HepG2 (cell line): ENCODE results near the gene PPP1R15A. TPM values are rescaled to one million over a fixed set of nuclear protein-coding genes. Genes with fewer than 3 reads are reported as not detected.
A peak's percentile ranks its signal among the peaks of the same experiment; 100 is the strongest.

Source experiments
- MAFF ChIP-seq: IDR thresholded peaks from 2 replicates; pipeline ENCODE4 v1.6.1; 2011; ENCODE audit warnings: low read depth, low read length, improper control_type of control experiment
- RFXAP ChIP-seq: sonication (generic); formaldehyde crosslinking; IDR thresholded peaks from 2 replicates; pipeline ENCODE4 v1.4.0; 2020; ENCODE audit warnings: missing genetic modification reagents, borderline replicate concordance
- SP140L ChIP-seq: sonication (generic); formaldehyde crosslinking; IDR thresholded peaks from 2 replicates; pipeline ENCODE4 v1.4.0; 2020; ENCODE audit warnings: missing genetic modification reagents, borderline replicate concordance
- ZNF235 ChIP-seq: sonication (generic); formaldehyde crosslinking; IDR thresholded peaks from 2 replicates; pipeline ENCODE4 v1.8.1; 2023; ENCODE audit warnings: mild to moderate bottlenecking, missing genetic modification reagents, borderline replicate concordance
- ZNF256 ChIP-seq: sonication (generic); formaldehyde crosslinking; conservative IDR thresholded peaks from 2 replicates; pipeline ENCODE4 v1.4.0; 2020; ENCODE audit warnings: missing genetic modification reagents
- ZNF33B ChIP-seq: sonication (generic); formaldehyde crosslinking; IDR thresholded peaks from 2 replicates; pipeline ENCODE4 v1.5.1; 2020; ENCODE audit warnings: mild to moderate bottlenecking, missing genetic modification reagents
- ZNF543 ChIP-seq: sonication (generic); formaldehyde crosslinking; IDR thresholded peaks from 2 replicates; pipeline ENCODE4 v1.4.0; 2020; ENCODE audit warnings: mild to moderate bottlenecking, missing genetic modification reagents
- polyA plus RNA-seq, 8 experiments: library from polyadenylated mRNA; depleted of rRNA in 3 of 8; stranded (reverse) in 7 of 8; unstranded in 1 of 8; fragments of >200 nt; fragmentation: Illumina TruSeq in 4 of 8; extraction: Trizol in 4 of 8; gene quantifications; 2 replicates each; pipeline versions ENCODE4 v1.2.1 to v1.2.3, GENCODE V29; 2011 to 2016; ENCODE audit warnings: low read depth in 4 of 8, missing spikeins in 1 of 8, mixed read lengths in 1 of 8; ENCODE audit not compliant: insufficient read depth in 1 of 8
- total RNA-seq, 5 experiments: library from RNA; depleted of rRNA; stranded (reverse); fragments of >200 nt; fragmentation: Illumina TruSeq; extraction: Trizol; gene quantifications; 2 replicates each; pipeline ENCODE4 v1.2.3, GENCODE V29; 2016; ENCODE audit warnings: low read depth in 1 of 5
- TF ChIP-seq, protein P1 (sequence below): IDR thresholded peaks from 2 replicates; pipeline ENCODE4 v1.4.0; 2020; ENCODE audit warnings: mild to moderate bottlenecking, missing genetic modification reagents
- TF ChIP-seq, protein P2 (sequence below): sonication (generic); formaldehyde crosslinking; IDR thresholded peaks from 2 replicates; pipeline ENCODE4 v1.5.1; 2020; ENCODE audit warnings: mild to moderate bottlenecking, missing genetic modification reagents
- TF ChIP-seq, protein P3 (sequence below): sonication (generic); formaldehyde crosslinking; IDR thresholded peaks from 2 replicates; pipeline ENCODE4 v1.5.0; 2020; ENCODE audit warnings: mild to moderate bottlenecking, low read depth, missing genetic modification reagents, borderline replicate concordance
- TF ChIP-seq, protein P4 (sequence below), 2 experiments: sonication (generic) in 1 of 2; formaldehyde crosslinking in 1 of 2; IDR thresholded peaks; 2 replicates each; pipeline versions ENCODE4 v1.4.0 to v1.6.1; 2016 to 2020; ENCODE audit warnings: borderline replicate concordance in 1 of 2, low read depth in 1 of 2, mild to moderate bottlenecking in 1 of 2, missing genetic modification reagents in 1 of 2

PPP1R15A gene
- total and polyA plus RNA-seq, 2 of the 13 experiments (the other 11 are each of a cell fraction or from before 2014, with no cell fraction given), result 15.6 to 18.5 TPM

DNA sequence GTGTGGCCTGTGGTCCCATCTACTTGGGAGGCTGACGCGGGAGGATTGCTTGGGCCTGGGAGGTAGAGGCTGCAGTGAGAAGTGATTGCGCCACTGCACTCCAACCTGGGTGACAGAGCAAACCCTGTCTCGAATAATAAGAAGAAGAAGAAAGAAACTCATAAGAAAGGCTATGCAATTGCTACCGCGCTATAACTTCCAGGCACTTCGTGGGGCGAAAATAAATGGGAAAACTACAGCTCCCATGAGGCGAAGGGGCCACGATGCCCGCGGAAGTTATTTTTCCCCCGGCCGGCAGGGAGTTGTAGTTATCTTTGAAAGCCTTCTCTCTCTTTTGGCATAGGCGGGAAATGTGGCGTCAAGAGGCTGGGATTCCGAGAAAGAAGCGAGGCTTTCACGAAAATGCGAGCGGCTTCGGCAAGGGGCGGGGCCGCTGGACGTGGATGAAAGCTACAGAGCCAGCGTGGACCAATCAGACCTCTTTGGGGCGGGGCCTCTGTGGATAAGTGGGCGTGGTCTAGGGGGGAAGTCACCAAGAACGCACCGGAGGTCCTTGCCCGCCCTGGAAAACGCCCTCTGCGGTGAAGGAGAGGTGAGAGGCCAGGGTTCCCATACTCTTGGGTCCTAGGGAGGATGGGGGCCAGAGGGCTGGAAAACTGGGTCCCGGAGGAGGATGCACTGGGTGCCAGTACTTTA, 27.7 kb downstream of the PPP1R15A start, which contains the start of gene NUCB1 (continued):
- TF ChIP-seq, protein P1, sequence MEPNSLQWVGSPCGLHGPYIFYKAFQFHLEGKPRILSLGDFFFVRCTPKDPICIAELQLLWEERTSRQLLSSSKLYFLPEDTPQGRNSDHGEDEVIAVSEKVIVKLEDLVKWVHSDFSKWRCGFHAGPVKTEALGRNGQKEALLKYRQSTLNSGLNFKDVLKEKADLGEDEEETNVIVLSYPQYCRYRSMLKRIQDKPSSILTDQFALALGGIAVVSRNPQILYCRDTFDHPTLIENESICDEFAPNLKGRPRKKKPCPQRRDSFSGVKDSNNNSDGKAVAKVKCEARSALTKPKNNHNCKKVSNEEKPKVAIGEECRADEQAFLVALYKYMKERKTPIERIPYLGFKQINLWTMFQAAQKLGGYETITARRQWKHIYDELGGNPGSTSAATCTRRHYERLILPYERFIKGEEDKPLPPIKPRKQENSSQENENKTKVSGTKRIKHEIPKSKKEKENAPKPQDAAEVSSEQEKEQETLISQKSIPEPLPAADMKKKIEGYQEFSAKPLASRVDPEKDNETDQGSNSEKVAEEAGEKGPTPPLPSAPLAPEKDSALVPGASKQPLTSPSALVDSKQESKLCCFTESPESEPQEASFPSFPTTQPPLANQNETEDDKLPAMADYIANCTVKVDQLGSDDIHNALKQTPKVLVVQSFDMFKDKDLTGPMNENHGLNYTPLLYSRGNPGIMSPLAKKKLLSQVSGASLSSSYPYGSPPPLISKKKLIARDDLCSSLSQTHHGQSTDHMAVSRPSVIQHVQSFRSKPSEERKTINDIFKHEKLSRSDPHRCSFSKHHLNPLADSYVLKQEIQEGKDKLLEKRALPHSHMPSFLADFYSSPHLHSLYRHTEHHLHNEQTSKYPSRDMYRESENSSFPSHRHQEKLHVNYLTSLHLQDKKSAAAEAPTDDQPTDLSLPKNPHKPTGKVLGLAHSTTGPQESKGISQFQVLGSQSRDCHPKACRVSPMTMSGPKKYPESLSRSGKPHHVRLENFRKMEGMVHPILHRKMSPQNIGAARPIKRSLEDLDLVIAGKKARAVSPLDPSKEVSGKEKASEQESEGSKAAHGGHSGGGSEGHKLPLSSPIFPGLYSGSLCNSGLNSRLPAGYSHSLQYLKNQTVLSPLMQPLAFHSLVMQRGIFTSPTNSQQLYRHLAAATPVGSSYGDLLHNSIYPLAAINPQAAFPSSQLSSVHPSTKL, result peak; percentile 35; the same call in 1 of the 2 replicates
- TF ChIP-seq ZNF256 (CRISPR knock-in tag) (no peak), ZNF33B (peak; percentile 47; the same call in 1 of the 2 replicates), MAFF (no peak), SP140L (0 out of 2 replicates have a peak, but pooled peaks have one; percentile 59), RFXAP (CRISPR knock-in tag) (peak; percentile 78), ZNF543 (0 out of 2 replicates have a peak, but pooled peaks have one; percentile 53), ZNF235 (CRISPR knock-in tag) (peak; percentile 63; the same call in 1 of the 2 replicates)
- TF ChIP-seq, protein P2, sequence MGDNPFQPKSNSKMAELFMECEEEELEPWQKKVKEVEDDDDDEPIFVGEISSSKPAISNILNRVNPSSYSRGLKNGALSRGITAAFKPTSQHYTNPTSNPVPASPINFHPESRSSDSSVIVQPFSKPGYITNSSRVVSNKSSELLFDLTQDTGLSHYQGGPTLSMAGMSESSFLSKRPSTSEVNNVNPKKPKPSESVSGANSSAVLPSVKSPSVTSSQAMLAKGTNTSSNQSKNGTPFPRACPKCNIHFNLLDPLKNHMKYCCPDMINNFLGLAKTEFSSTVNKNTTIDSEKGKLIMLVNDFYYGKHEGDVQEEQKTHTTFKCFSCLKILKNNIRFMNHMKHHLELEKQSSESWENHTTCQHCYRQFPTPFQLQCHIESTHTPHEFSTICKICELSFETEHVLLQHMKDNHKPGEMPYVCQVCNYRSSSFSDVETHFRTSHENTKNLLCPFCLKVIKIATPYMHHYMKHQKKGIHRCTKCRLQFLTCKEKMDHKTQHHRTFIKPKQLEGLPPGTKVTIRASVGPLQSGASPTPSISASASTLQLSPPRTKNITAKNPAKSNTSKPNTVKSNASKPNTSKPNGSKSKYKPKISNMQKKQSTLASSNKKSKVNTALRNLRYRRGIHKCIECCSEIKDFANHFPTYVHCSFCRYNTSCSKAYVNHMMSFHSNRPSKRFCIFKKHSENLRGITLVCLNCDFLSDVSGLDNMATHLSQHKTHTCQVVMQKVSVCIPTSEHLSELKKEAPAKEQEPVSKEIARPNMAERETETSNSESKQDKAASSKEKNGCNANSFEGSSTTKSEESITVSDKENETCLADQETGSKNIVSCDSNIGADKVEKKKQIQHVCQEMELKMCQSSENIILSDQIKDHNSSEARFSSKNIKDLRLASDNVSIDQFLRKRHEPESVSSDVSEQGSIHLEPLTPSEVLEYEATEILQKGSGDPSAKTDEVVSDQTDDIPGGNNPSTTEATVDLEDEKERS (CRISPR knock-in tag), result peak; percentile 45; the same call in 1 of the 2 replicates
- TF ChIP-seq, protein P3, sequence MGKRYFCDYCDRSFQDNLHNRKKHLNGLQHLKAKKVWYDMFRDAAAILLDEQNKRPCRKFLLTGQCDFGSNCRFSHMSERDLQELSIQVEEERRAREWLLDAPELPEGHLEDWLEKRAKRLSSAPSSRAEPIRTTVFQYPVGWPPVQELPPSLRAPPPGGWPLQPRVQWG, result no peak
- TF ChIP-seq, protein P4, sequence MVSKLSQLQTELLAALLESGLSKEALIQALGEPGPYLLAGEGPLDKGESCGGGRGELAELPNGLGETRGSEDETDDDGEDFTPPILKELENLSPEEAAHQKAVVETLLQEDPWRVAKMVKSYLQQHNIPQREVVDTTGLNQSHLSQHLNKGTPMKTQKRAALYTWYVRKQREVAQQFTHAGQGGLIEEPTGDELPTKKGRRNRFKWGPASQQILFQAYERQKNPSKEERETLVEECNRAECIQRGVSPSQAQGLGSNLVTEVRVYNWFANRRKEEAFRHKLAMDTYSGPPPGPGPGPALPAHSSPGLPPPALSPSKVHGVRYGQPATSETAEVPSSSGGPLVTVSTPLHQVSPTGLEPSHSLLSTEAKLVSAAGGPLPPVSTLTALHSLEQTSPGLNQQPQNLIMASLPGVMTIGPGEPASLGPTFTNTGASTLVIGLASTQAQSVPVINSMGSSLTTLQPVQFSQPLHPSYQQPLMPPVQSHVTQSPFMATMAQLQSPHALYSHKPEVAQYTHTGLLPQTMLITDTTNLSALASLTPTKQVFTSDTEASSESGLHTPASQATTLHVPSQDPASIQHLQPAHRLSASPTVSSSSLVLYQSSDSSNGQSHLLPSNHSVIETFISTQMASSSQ (IDR thresholded peaks at IDR 0.05; ENCODE audit: low read depth), result no peak
- TF ChIP-seq, protein P4 (CRISPR knock-in tag; IDR thresholded peaks at IDR 0.05; ENCODE audit: borderline replicate concordance), result peak; percentile 61; the same call in 1 of the 2 replicates
